GM19397 (cell line): Measurements from ENCODE around the gene SLC35E2B.
"Not testable (repeated sequence)": the region's sequence is repeated elsewhere in the genome, so short reads cannot be mapped to it uniquely, and the experiment has no call there.

Experiments used
- ATAC-seq: cut with Tn5 transposase; IDR thresholded peaks from one replicate; pipeline ENCODE4 v1.9.1; 2021; ENCODE audit warnings: mild to moderate bottlenecking, moderate library complexity; ENCODE audit not compliant: unreplicated experiment

Gene SLC35E2B

GRCh38 chr1:1647567-1648241 is 44.9 kb downstream of the SLC35E2B start:
- ATAC-seq: not testable (repeated sequence)

GRCh38 chr1:1646326-1646725 is 46.3 kb downstream of the SLC35E2B start:
- ATAC-seq: not testable (repeated sequence)

- not testable (repeated sequence) for ATAC-seq
These were observed 51.7 kb downstream of the SLC35E2B start for GRCh38 chr1:1640711-1641461.

- ATAC-seq: not testable (repeated sequence)
These were observed 52.5 kb downstream of the SLC35E2B start for GRCh38 chr1:1640081-1640480.

DNA sequence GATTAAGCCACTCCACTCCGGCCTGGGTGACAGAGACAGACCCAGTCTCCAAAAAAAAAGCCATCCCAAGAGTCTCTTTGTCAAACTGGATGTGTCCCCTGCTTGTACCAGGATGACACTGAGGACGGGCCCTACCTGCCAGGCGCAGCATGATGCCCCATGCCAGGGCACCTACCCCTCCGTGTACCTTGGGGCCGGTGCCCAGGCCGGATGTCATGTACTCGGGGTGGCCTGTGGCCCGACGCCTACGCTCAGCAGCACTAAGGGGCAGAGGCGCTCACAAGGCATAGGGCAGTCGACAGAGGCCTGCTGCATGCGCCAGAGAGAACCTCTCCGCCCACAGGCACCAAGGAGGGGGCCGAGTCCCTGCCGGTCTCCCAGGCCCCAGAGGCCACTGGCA is 53.2 kb downstream of the SLC35E2B start:
- ATAC-seq: not testable (repeated sequence)

GRCh38 chr1:1638528-1638927 is 54.1 kb downstream of the SLC35E2B start:
- ATAC-seq: not testable (repeated sequence)

- not testable (repeated sequence) for ATAC-seq
These were observed 55.1 kb downstream of the SLC35E2B start for GRCh38 chr1:1637479-1637875.

GRCh38 chr1:1636621-1637478 is 55.7 kb downstream of the SLC35E2B start:
- ATAC-seq: not testable (repeated sequence)

- ATAC-seq: not testable (repeated sequence)
These were observed 58.0 kb downstream of the SLC35E2B start for GRCh38 chr1:1634613-1635012.

- not testable (repeated sequence) for ATAC-seq
These were observed 59.2 kb downstream of the SLC35E2B start for GRCh38 chr1:1633409-1633808.

DNA sequence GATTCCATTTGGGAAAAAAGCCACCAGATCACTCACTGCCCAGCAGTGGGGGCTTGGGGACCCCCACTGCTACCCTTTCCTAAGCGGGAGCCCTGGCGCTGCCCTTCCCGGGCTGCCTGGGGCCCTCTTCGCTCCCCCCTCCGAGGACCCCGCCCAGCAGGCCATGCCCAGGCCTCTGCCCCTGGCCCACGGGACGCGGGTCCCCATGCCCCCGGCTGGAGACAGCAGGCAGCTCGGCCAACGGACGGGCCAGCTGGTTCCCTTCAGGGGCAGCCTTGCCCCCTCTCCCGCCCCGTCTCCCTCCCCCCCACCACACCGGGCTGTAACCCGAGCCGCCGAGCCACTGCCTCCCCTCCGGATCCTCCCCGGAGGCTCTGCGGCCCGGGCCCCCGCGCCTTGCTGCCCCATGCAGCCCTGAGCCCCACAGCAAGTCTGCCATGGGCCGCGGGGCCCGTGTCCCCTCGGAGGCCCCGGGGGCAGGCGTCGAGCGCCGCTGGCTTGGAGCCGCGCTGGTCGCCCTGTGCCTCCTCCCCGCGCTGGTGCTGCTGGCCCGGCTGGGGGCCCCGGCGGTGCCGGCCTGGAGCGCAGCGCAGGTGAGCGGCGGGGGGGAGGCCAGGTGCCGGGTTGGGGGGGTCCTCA is 60.7 kb downstream of the SLC35E2B start, which contains the start of gene MMP23B:
Gene MMP23B (plus strand): TSS at position 392 of the 639 bp plus-strand sequence. CDS start 46 bp downstream, at position 438.
- no peak for ATAC-seq

GRCh38 chr1:1630965-1631781 is 61.4 kb downstream of the SLC35E2B start:
- no peak for ATAC-seq

- ATAC-seq: peak; percentile 71
These were observed 62.2 kb downstream of the SLC35E2B start for GRCh38 chr1:1630191-1630964.

DNA sequence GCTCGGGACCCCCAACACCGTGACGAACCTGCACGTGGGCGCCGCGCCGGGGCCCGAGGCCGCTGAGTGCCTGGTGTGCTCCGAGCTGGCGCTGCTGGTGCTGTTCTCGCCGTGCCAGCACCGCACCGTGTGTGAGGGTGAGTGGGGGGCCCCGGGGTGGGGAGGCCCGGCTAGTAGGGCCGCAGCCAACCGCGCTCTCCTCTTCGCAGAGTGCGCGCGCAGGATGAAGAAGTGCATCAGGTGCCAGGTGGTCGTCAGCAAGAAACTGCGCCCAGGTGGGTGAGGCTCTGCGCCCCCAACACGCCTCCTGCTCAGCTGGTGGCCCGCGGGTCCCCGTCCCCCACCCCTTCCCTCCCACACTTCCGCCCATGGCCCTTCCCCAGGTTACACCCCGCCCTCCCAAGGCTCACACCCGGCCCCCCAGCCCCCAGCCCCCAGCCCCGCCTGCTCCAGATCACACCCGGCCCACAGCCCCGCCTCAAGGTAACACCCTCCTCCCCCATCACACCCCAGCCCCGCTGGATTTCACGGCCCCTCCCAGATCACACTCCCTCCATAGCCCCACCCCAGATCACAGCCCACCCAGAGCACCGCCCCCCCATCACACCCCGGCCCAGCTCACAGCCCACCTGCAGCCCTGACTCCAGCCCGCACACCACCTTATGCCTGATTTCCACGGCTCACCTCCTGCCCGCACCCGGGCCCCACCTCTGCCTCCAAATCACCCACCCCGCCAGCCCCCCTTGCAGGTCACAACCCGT is 63.0 kb downstream of the SLC35E2B start:
- ATAC-seq: no peak

GRCh38 chr1:1628754-1629429 is 63.7 kb downstream of the SLC35E2B start:
- no peak for ATAC-seq

- ATAC-seq: no peak
These were observed 64.5 kb downstream of the SLC35E2B start for GRCh38 chr1:1627829-1628753.
